Mesenchymal stem cell (in vitro differentiated cells and primary cell): ENCODE data around the gene SBNO2.
A peak's percentile ranks its signal among the peaks of the same experiment; 100 is the strongest.
"Not testable (repeated sequence)": the region's sequence is repeated elsewhere in the genome, so short reads cannot be mapped to it uniquely, and the experiment has no call there.

ENCODE experiments used
- DNase-seq: peaks from one replicate; pipeline ENCODE4 v3.0.0-alpha.2; 2013
- H2AFZ ChIP-seq: one replicate; pipeline ENCODE4 v1.6.1; 2013; ENCODE audit warnings: low read depth, mild to moderate bottlenecking, control low read depth, inconsistent platforms, low read length, moderate library complexity
- H2AK5ac ChIP-seq: 2 replicates; pipeline ENCODE4 v1.6.1; 2013; ENCODE audit warnings: low read length, moderate library complexity, mild to moderate bottlenecking, inconsistent platforms; ENCODE audit not compliant: severe bottlenecking
- H2BK120ac ChIP-seq: one replicate; pipeline ENCODE4 v1.6.1; 2013; ENCODE audit warnings: low read depth, mild to moderate bottlenecking, inconsistent platforms, low read length, moderate library complexity
- H2BK12ac ChIP-seq, 2 experiments: one replicate each; pipeline ENCODE4 v1.6.1; 2013; ENCODE audit warnings: inconsistent platforms in 2 of 2, low read length in 2 of 2, mild to moderate bottlenecking in 2 of 2, moderate library complexity in 2 of 2, control low read depth in 1 of 2
- H2BK15ac ChIP-seq: one replicate; pipeline ENCODE4 v1.6.1; 2013; ENCODE audit warnings: mild to moderate bottlenecking, low read depth, inconsistent platforms; ENCODE audit not compliant: poor library complexity, severe bottlenecking
- H2BK5ac ChIP-seq: 2 replicates; pipeline ENCODE4 v1.6.1; 2013; ENCODE audit warnings: low read depth, mild to moderate bottlenecking, low read length, control low read depth, inconsistent platforms; ENCODE audit not compliant: poor library complexity, severe bottlenecking
- H3K14ac ChIP-seq, 2 experiments: one replicate each; pipeline ENCODE4 v1.6.1; 2013; ENCODE audit warnings: inconsistent platforms in 2 of 2, low read length in 2 of 2, control low read depth in 1 of 2, mild to moderate bottlenecking in 1 of 2, moderate library complexity in 1 of 2
- H3K18ac ChIP-seq, 2 experiments: one replicate each; pipeline ENCODE4 v1.6.1; 2013; ENCODE audit warnings: inconsistent platforms in 2 of 2, low read length in 2 of 2, control low read depth in 1 of 2, low read depth in 1 of 2, mild to moderate bottlenecking in 1 of 2
- H3K23ac ChIP-seq, 2 experiments: one replicate each; pipeline ENCODE4 v1.6.1; 2013; ENCODE audit warnings: inconsistent platforms in 2 of 2, low read length in 2 of 2, mild to moderate bottlenecking in 2 of 2, moderate library complexity in 2 of 2, control low read depth in 1 of 2
- H3K27ac ChIP-seq: 2 replicates; pipeline ENCODE4 v1.5.1; 2013; ENCODE audit warnings: mild to moderate bottlenecking, moderate library complexity, low read length, control low read depth, inconsistent platforms; ENCODE audit not compliant: poor library complexity, severe bottlenecking
- H3K27me3 ChIP-seq, 2 experiments: 2 replicates each; pipeline versions ENCODE4 v1.6.1 to v1.7.0; 2013; ENCODE audit warnings: low read length in 2 of 2, mild to moderate bottlenecking in 2 of 2, moderate library complexity in 2 of 2, control low read depth in 1 of 2, inconsistent platforms in 1 of 2; ENCODE audit not compliant: control insufficient read depth in 1 of 2, insufficient read depth in 1 of 2
- H3K36me3 ChIP-seq, 2 experiments: 2 replicates each; pipeline versions ENCODE4 v1.6.1 to v1.7.0; 2013; ENCODE audit warnings: low read length in 2 of 2, control low read depth in 1 of 2, inconsistent platforms in 1 of 2, low read depth in 1 of 2, mild to moderate bottlenecking in 1 of 2; ENCODE audit not compliant: insufficient read depth in 2 of 2, control insufficient read depth in 1 of 2
- H3K4ac ChIP-seq, 2 experiments: one replicate each; pipeline ENCODE4 v1.6.1; 2013; ENCODE audit warnings: inconsistent platforms in 2 of 2, low read length in 2 of 2, mild to moderate bottlenecking in 2 of 2, moderate library complexity in 2 of 2, control low read depth in 1 of 2, low read depth in 1 of 2
- H3K4me1 ChIP-seq: 2 replicates; pipeline ENCODE4 v1.6.1; 2013; ENCODE audit warnings: low read depth, low read length, control low read depth; ENCODE audit not compliant: control insufficient read depth, insufficient read depth
- H3K4me2 ChIP-seq: 2 replicates; pipeline ENCODE4 v1.6.1; 2013; ENCODE audit warnings: low read length, mild to moderate bottlenecking, inconsistent platforms; ENCODE audit not compliant: poor library complexity, severe bottlenecking
- H3K4me3 ChIP-seq, 2 experiments: 2 replicates each; pipeline versions ENCODE4 v1.5.1 to v1.7.0; 2013; ENCODE audit warnings: low read length in 2 of 2, mild to moderate bottlenecking in 2 of 2, control low read depth in 1 of 2, low read depth in 1 of 2; ENCODE audit not compliant: insufficient read depth in 1 of 2
- H3K79me1 ChIP-seq: replicated peaks from 2 replicates; pipeline ENCODE4 v1.6.1; 2013; ENCODE audit warnings: mild to moderate bottlenecking, control low read depth, low read length, inconsistent platforms; ENCODE audit not compliant: poor library complexity, severe bottlenecking
- H3K9ac ChIP-seq: 2 replicates; pipeline ENCODE4 v1.7.0; 2013; ENCODE audit warnings: mild to moderate bottlenecking, low read length, moderate library complexity
- H3K9me3 ChIP-seq: 2 replicates; pipeline ENCODE4 v1.7.0; 2013; ENCODE audit warnings: mild to moderate bottlenecking, low read length; ENCODE audit not compliant: control insufficient read depth
- H4K8ac ChIP-seq: one replicate; pipeline ENCODE4 v1.6.1; 2013; ENCODE audit warnings: inconsistent platforms, mild to moderate bottlenecking, low read length, moderate library complexity
- H4K91ac ChIP-seq: one replicate; pipeline ENCODE4 v1.6.1; 2013; ENCODE audit warnings: mild to moderate bottlenecking, low read length, inconsistent platforms
- WGBS: methylation state at CpG from one replicate; pipeline ENCODE4 v1.1.7; 2013; ENCODE audit warnings: mixed read lengths; 5-methylcytosine and 5-hydroxymethylcytosine counted together

SBNO2 gene

DNA sequence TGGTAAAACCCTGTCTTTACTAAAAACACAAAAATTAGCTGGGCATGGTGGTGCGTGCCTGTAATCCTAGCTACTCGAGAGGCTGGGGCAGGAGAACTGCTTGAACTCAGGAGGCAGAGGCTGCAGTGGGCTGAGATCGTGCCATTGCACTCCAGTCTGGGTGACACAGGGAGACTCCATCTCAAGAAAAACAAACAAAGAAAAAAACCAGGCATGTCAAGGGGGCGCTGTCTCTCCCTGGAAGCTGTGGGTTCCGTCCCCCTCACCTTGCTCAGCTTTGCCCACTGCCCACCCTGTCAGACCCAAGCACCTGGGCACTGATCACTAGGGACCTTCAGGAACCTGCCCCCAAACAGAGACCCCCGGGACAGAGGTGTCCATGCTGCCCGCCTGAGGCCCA, 45.0 kb downstream of the SBNO2 start:
- not testable (repeated sequence) for H2BK120ac ChIP-seq, H4K91ac ChIP-seq, H3K14ac ChIP-seq, H4K8ac ChIP-seq, H2AFZ ChIP-seq, H3K27ac ChIP-seq, H2AK5ac ChIP-seq, H3K4me2 ChIP-seq, H3K23ac ChIP-seq, DNase-seq, H2BK12ac ChIP-seq, H3K27me3 ChIP-seq, H2BK15ac ChIP-seq, H3K18ac ChIP-seq, H3K4ac ChIP-seq, H3K4me3 ChIP-seq, H2BK5ac ChIP-seq, H3K9me3 ChIP-seq
- H3K36me3 ChIP-seq: peaks cover 60 to 65% of the 10 kb centered on the region in 2 experiments
- H3K4me1 ChIP-seq: peaks cover 69% of the 10 kb centered on the region
- H3K79me1 ChIP-seq: peaks cover 26% of the 10 kb centered on the region
- H3K9ac ChIP-seq: peak overlapping the region; percentile 98
- WGBS: 94% methylated on average over 7 of the region's 7 CpGs

DNA sequence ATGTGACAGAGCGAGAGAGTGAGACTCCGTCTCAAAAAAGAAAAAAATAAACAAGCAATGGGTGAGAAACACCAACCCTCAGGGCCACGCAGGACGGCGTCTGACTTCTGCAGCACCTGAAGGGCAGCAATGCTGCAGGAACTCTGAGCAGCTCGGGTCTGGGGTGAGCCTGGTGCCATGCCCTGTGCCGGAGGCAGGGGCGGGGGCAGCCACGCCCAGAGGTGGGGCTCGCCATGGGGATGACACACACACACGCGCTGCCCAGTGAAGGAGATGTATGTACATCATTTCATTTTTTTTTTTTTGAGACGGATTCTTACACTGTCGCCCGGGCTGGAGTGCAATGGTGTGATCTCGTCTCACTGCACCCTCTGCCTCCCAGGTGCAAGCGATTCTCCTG, 46.0 kb downstream of the SBNO2 start:
- no peak for DNase-seq
- Histone ChIP-seq H2AK5ac (no peak overlapping the region), H3K79me1 (peaks cover 28% of the 10 kb centered on the region), H3K4ac (no peak overlapping the region), H3K23ac (no peak overlapping the region), H3K14ac (no peak overlapping the region), H3K4me2 (no peak overlapping the region), H3K18ac (no peak overlapping the region), H2BK15ac (no peak overlapping the region), H3K36me3 (peaks cover 64 to 65% of the 10 kb centered on the region in 2 experiments), H3K27ac (no peak overlapping the region), H3K4me3 (no peak overlapping the region), H2BK5ac (no peak overlapping the region), H3K9me3 (no peaks in the 10 kb centered on the region), H2AFZ (no peak overlapping the region), H2BK120ac (no peak overlapping the region), H3K27me3 (no peaks in the 10 kb centered on the region), H4K91ac (no peak overlapping the region), H4K8ac (no peak overlapping the region), H2BK12ac (no peak overlapping the region), H3K4me1 (peaks cover 70% of the 10 kb centered on the region), H3K9ac (no peak overlapping the region)
- WGBS: 95% methylated on average over 16 of the region's 17 CpGs

GRCh38 chr19:1126984-1127760, 46.9 kb downstream of the SBNO2 start:
- H3K4me1 ChIP-seq: peaks cover 65% of the 10 kb centered on the region
- no peak overlapping the region for H2AFZ ChIP-seq
- no peaks in the 10 kb centered on the region for H3K27me3 ChIP-seq
- H3K4ac ChIP-seq: no peak overlapping the region
- H3K79me1 ChIP-seq: peaks cover 30% of the 10 kb centered on the region
- no peak overlapping the region for H3K23ac ChIP-seq
- H3K27ac ChIP-seq: no peak overlapping the region
- peak overlapping the region; percentile 27 for H4K8ac ChIP-seq
- H4K91ac ChIP-seq: peak overlapping the region; percentile 11
- H3K9ac ChIP-seq: no peak overlapping the region
- H2AK5ac ChIP-seq: no peak overlapping the region
- no peak for DNase-seq
- H3K36me3 ChIP-seq: peaks cover 71 to 72% of the 10 kb centered on the region in 2 experiments
- no peaks in the 10 kb centered on the region for H3K9me3 ChIP-seq
- H2BK5ac ChIP-seq: no peak overlapping the region
- no peak overlapping the region for H2BK12ac ChIP-seq
- H3K14ac ChIP-seq: no peak overlapping the region
- H2BK15ac ChIP-seq: no peak overlapping the region
- no peak overlapping the region for H3K4me3 ChIP-seq
- WGBS: 97% methylated on average over 33 of the region's 33 CpGs
- H2BK120ac ChIP-seq: no peak overlapping the region
- H3K4me2 ChIP-seq: no peak overlapping the region
- no peak overlapping the region for H3K18ac ChIP-seq

DNA sequence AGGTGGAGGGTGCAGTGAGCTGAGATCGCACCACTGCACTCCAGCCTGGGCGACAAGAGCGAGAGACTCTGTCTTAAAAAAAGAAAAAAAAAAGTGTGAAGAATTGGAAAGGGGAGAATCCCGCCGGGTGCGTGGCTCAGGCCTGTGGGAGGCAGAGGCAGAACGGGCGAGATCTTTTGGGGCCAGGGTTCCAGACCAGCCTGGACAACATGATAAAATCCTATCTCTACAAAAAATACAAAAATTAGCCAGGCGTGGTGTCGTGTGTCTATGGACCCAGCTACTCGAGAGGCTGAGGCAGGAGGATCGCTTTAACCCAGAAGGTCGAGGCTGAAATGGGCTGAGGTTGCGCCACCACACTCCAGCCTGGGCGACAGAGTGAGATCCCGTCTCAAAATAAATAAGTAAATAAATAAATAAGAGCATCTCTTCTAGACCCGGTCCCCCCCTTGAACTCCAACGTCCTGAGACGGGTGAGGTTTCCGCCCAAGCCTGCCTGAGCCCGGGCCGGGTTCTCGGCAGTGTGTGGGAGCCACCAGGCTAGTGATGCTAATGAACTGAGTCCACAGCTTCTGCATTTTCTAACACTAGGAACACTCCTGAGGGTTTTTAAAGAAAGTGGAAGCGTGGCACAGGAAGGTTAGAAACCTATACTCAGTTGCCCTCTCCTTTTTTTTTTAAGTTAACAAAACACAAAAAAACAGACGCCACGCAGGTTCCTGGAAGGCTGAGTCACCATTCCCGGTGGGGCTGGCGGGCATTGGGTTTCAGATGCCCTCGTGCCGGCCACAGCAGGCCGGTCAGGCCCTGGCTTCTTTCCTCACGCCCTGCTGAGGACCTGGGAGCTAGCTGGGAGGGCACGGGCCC, 48.2 kb downstream of the SBNO2 start:
- no peak overlapping the region for H2BK120ac ChIP-seq
- H2BK15ac ChIP-seq: no peak overlapping the region
- no peaks in the 10 kb centered on the region for H3K9me3 ChIP-seq
- 95% methylated on average over 25 of the region's 33 CpGs for WGBS
- H3K23ac ChIP-seq: no peak overlapping the region
- peak overlapping the region; percentile 51 for H2AK5ac ChIP-seq
- H3K79me1 ChIP-seq: peaks cover 38% of the 10 kb centered on the region
- no peak overlapping the region for H2BK5ac ChIP-seq
- H3K4me1 ChIP-seq: peaks cover 59% of the 10 kb centered on the region
- H4K8ac ChIP-seq: no peak overlapping the region
- peak overlapping the region; percentile 15 for H3K9ac ChIP-seq
- no peak overlapping the region for H4K91ac ChIP-seq
- no peak for DNase-seq
- H3K27ac ChIP-seq: peak overlapping the region; percentile 77
- no peak overlapping the region for H3K4me3 ChIP-seq
- H2BK12ac ChIP-seq: no peak overlapping the region
- no peak overlapping the region for H3K18ac ChIP-seq
- H3K4ac ChIP-seq: no peak overlapping the region
- H2AFZ ChIP-seq: no peak overlapping the region
- no peaks in the 10 kb centered on the region for H3K27me3 ChIP-seq
- H3K4me2 ChIP-seq: peak overlapping the region; percentile 31
- no peak overlapping the region for H3K14ac ChIP-seq
- peaks cover 85% of the 10 kb centered on the region in 2 experiments for H3K36me3 ChIP-seq
